K562 (cell line): ENCODE results near the gene NSG2. TPM values are rescaled to one million over a fixed set of nuclear protein-coding genes. Genes with fewer than 3 reads are reported as not detected.

Experiments
- DIDO1 ChIP-seq: fragments of 450-650 bp; IDR thresholded peaks from 2 replicates; pipeline ENCODE4 v1.6.1; 2016; ENCODE audit warnings: low read depth, missing biosample characterization, missing genetic modification characterization
- FOXK2 ChIP-seq, 2 experiments: fragments of 450-650 bp; IDR thresholded peaks in 1 of 2; conservative IDR thresholded peaks in 1 of 2; 2 replicates each; pipeline ENCODE4 v1.6.1; 2016; ENCODE audit warnings: low read depth in 2 of 2, mild to moderate bottlenecking in 1 of 2
- KAT8 ChIP-seq: fragments of 450-650 bp; IDR thresholded peaks from 2 replicates; pipeline ENCODE4 v1.6.1; 2016; ENCODE audit warnings: low read depth, mild to moderate bottlenecking
- NFXL1 ChIP-seq: fragments of 450-650 bp; formaldehyde crosslinking; IDR thresholded peaks from 2 replicates; pipeline ENCODE4 v1.4.0; 2021; ENCODE audit warnings: mild to moderate bottlenecking
- ZNF707 ChIP-seq: fragments of 250-450 bp; sonication (Bioruptor Pico); conservative IDR thresholded peaks from 2 replicates; pipeline ENCODE4 v1.8.0; 2022; ENCODE audit warnings: inconsistent platforms, mild to moderate bottlenecking, moderate library complexity
- polyA plus RNA-seq, 8 experiments: library from polyadenylated mRNA; depleted of rRNA in 4 of 8; stranded (reverse) in 5 of 8; unstranded in 3 of 8; fragments of >200 nt; fragmentation: Nextera tagmentation in 2 of 8; fragmentation: Illumina TruSeq in 1 of 8; extraction: Ambion mirVana in 2 of 8; extraction: Trizol in 1 of 8; gene quantifications; 2 replicates each; pipeline versions ENCODE4 v1.2.1 to v1.2.3, GENCODE V29; 2011 to 2014; ENCODE audit warnings: inconsistent platforms in 1 of 8, missing spikeins in 1 of 8
- total RNA-seq, 7 experiments: library from RNA; depleted of rRNA in 6 of 7; stranded (reverse); fragments of >200 nt in 6 of 7; fragmentation: Illumina TruSeq in 2 of 7; extraction: Trizol in 2 of 7; gene quantifications; 2 replicates each; pipeline versions ENCODE4 v1.2.1 to v1.2.3, GENCODE V29; 2011 to 2021; ENCODE audit warnings: low replicate concordance in 1 of 7
- TF ChIP-seq, protein P1 (sequence below): sonication (generic); formaldehyde crosslinking; IDR thresholded peaks from 2 replicates; pipeline ENCODE4 v1.8.0; 2022; ENCODE audit warnings: mild to moderate bottlenecking, missing genetic modification reagents
- TF ChIP-seq, protein P2 (sequence below): sonication (generic); formaldehyde crosslinking; IDR thresholded peaks from 2 replicates; pipeline ENCODE4 v1.8.0; 2022; ENCODE audit warnings: mild to moderate bottlenecking, missing genetic modification reagents
- TF ChIP-seq, protein P3 (sequence below): fragments of 450-650 bp; formaldehyde crosslinking; conservative IDR thresholded peaks from 2 replicates; pipeline ENCODE4 v1.4.0; 2022; ENCODE audit warnings: mild to moderate bottlenecking, missing genetic modification characterization

The NSG2 gene
- total and polyA plus RNA-seq, 9 of the 15 experiments (the other 6 are each of a cell fraction or from before 2014, with no cell fraction given), result not detected

DNA sequence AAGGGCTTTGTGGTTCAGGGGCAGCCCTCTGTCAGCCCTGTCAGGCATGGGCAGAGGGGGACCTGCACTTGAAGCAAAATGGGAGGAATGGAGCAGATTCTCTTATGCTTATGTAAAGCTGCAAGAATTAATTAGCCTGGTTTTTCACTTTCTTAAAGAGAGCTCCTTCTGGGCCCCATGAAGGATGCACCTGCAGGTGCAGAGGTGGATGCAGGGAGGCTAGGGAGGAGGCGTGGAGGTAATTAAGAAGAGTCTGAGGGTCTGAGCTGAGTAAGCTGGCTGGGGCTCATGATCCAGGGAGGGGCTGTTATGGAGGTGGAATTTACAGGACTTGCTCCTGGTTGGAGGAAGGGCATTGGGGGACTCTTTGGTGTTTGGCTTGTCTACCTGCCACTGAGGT is 22.0 kb downstream of the NSG2 start (continued):
- TF ChIP-seq, protein P1, sequence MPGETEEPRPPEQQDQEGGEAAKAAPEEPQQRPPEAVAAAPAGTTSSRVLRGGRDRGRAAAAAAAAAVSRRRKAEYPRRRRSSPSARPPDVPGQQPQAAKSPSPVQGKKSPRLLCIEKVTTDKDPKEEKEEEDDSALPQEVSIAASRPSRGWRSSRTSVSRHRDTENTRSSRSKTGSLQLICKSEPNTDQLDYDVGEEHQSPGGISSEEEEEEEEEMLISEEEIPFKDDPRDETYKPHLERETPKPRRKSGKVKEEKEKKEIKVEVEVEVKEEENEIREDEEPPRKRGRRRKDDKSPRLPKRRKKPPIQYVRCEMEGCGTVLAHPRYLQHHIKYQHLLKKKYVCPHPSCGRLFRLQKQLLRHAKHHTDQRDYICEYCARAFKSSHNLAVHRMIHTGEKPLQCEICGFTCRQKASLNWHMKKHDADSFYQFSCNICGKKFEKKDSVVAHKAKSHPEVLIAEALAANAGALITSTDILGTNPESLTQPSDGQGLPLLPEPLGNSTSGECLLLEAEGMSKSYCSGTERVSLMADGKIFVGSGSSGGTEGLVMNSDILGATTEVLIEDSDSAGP (CRISPR knock-in tag), result no peak
- TF ChIP-seq FOXK2 (conservative IDR thresholded peaks at IDR 0.05 in 1 of 2, IDR thresholded peaks at IDR 0.05 in 1 of 2; ENCODE audit: low read depth in 2 of 2) (no peak), KAT8 (no peak), NFXL1 (CRISPR knock-in tag) (no peak), DIDO1 (tag) (no peak), ZNF707 (CRISPR knock-in tag) (no peak)
- TF ChIP-seq, protein P2, sequence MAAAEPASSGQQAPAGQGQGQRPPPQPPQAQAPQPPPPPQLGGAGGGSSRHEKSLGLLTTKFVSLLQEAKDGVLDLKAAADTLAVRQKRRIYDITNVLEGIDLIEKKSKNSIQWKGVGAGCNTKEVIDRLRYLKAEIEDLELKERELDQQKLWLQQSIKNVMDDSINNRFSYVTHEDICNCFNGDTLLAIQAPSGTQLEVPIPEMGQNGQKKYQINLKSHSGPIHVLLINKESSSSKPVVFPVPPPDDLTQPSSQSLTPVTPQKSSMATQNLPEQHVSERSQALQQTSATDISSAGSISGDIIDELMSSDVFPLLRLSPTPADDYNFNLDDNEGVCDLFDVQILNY (CRISPR knock-in tag), result no peak
- TF ChIP-seq, protein P3, sequence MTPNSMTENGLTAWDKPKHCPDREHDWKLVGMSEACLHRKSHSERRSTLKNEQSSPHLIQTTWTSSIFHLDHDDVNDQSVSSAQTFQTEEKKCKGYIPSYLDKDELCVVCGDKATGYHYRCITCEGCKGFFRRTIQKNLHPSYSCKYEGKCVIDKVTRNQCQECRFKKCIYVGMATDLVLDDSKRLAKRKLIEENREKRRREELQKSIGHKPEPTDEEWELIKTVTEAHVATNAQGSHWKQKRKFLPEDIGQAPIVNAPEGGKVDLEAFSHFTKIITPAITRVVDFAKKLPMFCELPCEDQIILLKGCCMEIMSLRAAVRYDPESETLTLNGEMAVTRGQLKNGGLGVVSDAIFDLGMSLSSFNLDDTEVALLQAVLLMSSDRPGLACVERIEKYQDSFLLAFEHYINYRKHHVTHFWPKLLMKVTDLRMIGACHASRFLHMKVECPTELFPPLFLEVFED (CRISPR knock-in tag), result no peak
